ENCODE measurements around the gene FAM193A.
A peak's percentile ranks its signal among the peaks of the same experiment; 100 is the strongest.
"Not testable (repeated sequence)": the region's sequence is repeated elsewhere in the genome, so short reads cannot be mapped to it uniquely, and the experiment has no call there.

The FAM193A gene

DNA sequence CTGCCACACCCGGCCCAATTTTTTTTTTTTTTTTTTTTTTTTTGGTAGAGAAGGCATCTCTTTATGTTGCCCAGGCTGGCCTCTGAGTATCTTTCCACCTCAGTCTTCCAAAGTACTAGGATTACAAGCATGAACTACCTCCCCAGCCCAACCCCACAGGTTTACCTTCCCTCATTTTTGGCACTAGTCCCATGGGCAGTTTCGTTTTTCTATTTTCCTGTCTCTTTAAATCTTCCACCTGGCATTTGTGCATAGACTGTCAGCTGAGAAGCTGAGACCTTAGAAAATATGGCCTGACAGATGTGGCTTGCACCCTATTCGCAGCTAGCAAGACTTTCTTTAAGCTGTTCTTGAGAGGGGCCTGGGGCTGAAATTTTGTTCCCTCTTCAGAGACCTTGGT lies 191.8 kb downstream of the FAM193A start:
- DNase-seq (ENCODE audit: low read depth) = no peak

DNA sequence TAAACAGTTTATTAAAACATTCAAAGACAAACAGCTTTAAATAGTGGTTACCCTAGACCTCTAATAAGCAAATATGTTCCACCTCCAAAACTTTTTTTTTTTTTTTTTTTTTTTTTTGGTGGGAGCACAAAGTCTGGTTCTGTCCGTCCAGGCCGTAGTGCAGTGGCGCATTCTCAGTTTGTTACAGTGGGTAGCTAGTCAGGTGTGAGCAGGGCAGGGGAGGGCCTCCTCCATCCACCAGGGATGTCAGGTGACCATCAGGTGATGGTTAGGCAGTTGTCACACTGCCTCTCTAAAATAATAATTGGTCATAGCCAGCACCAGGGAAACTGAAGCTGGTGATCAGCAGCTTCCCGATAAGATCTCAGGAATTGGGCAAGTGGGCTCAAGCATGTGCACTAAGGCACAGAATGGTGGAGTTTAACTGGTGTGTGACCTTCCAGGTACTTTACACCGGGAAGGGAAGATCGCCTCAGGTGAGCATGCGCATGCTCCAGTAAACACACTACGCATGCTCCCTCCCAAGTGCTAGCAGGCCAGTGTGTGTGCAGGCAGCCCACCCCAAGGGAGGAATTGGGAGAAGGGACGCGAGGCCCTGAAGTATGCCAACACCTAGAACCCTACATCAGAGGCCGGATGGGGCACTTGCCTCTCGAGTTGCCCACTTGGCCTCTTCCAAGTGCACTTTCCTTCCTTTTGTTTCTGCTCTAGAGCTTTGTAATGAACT lies 192.5 kb downstream of the FAM193A start:
- no peak for DNase-seq (ENCODE audit: low read depth)

DNA sequence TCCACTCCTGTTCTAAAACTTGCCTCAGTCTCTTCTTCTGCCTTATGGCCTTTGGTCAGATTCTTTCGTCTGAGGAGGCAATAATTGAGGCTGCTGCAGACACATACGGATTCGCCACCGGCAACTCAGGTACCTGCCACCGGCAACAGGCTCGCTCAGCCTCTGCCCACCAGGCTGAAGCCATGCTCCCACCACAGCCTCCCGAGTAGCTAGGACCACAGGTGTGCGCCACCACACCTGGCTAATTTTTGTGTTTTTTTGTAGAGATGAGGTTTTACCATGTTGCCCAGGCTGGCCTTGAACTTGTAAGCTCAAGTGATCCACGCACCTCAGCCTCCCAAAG lies 193.1 kb downstream of the FAM193A start:
- DNase-seq (ENCODE audit: low read depth) = no peak

DNA sequence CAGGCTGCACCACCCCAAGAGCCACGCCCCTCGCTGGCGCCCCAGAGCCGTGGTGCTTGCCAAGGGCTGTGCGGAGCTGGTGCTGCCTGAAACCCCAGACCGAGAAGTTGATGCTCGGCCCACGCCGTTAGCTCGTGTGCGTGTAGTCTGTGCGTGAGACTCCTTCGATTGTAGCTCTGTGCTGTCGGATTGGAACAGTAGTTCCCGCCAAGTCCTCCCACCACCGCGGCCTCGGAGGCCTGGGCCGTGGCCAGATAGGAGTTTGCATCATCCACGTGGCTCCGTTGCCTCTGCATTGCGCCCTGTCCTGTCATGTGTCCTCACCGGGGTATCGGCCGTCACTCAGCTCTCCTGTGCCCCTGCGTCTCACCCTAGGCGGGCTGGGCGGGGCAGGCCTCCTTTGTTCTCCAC lies 195.5 kb downstream of the FAM193A start:
- DNase-seq (ENCODE audit: low read depth) = no peak

DNA sequence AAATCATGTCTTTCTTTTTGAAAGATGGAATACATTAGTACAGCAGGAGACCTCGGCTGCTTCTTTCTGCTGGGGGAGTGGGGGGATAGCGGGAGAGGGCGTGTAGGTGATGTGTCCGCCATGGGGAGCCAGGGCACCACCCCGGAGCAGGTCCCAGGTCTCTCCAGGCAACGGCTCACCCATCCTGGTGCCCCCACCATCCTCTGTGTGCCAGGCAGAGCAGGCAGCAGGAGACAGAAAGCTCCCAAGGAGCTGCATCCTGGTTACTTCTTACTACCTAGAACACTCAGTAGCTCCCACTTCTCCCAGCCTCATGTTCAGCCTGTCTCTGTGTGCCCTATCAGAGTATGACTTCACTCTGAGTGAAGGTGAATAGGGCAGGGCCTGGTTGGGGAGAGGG lies 196.1 kb downstream of the FAM193A start:
- no peak for DNase-seq (ENCODE audit: low read depth)

DNA sequence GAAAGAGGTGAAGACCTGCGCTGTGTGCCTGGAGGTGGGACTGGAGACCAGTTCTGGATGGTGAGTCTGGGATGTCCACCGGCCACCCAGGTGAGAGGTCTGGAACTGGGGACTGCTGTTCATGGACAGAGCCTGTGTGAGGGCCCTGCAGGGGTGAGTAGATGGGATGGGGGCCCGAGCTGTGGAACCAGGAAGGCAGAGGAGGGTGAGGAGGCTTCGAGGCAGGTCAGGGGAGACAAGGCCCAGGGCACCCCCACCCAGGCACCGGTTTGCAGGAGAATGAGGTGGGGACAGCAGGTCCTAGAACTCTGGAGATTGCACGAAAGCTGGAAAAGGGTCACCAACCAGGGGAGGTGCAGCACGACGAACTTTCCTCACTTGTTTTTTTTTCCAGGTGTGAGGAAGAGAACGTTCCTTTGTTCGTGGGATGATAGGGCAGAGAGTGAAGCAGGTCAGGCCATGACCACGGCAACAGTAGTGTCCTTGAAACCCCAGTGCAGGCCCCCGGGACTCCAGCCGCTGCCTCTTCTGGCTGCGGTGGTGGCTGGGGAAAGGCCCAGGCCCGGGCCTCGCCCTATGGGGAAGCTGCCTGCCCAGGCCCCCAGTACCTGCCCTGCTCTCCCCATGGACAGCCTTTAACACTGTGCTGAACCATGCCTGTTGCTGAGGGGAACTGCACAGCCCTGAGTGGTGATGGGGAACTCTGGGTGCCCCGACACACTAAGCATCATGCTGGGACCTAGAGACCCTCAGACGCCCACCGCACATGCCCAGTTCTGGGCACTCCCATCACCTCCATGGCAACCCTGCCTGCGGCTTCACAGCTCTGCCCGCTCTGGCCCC lies 196.8 kb downstream of the FAM193A start:
- DNase-seq (ENCODE audit: low read depth) = no peak

DNA sequence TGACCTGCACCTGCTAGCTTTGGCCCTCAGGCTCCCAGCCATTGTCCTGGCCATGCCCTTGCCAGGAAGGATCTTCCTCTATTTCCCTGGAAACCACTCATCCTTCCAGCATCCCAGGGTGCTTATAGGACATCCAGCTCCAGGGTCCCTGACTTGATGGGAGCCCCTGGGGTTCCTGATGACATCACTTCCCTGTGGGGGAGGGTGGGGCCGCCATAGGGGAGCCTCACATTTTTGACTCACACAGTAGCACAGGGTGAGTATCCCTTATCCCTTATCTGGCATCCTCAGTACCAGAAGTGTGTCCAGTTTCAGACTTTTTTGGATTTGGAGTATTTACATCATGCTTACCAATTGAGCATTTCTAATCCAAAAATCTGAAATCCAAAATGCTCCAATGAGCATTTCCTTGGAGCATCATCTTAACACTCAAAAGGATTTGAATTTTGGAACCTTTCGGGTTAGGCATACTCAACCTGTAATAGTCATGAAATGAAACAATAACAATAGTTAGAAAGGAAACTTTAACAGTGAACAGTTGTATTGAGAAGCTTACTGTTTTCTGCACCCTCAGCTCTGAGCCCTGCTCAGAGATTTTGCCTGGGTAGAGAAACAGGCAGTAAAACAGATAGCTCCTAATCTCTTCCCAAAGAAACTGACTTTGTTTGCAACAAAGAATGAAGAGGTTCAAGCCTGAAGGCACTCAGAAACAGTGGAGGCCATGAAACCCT lies 197.6 kb downstream of the FAM193A start:
- DNase-seq (ENCODE audit: low read depth) = no peak

DNA sequence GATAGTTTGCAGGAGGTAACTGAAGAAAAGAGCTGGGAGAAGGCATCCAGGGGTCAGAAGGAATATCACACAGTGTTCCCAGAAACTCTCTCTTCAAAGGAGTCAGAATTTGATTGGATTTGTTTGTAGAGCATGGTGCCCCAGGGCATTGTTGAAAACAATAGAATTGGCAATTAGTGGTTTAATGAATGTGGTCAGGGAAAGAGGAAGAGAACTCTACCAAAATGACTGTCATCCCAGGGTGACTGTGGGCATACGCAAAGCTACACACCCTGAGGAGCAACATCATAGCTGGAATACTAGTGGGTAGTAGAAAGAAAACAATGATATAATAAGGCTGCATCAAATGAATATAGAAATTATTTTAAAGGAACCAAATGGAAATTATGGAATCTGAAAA lies 198.2 kb downstream of the FAM193A start:
- DNase-seq (ENCODE audit: low read depth) = no peak

DNA sequence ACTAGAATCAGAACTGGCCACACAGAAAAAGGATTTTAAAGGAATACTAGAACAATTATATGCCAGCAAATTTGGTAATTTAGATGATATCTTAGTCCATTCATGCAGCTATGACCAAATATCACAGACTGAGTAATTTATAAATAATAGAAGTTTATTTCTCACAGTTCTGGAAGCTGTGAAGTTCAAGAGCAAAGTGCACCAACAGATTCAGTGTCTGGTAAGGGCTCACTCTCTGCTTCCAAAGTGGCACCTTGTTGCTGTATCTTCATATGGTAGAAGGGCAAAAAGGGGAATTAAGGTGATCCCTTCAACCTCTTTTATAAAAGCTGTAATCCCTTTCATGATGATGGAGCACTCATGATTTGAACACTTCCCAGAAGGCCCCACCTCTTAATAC lies 199.4 kb downstream of the FAM193A start:
- no peak for DNase-seq (ENCODE audit: low read depth)

DNA sequence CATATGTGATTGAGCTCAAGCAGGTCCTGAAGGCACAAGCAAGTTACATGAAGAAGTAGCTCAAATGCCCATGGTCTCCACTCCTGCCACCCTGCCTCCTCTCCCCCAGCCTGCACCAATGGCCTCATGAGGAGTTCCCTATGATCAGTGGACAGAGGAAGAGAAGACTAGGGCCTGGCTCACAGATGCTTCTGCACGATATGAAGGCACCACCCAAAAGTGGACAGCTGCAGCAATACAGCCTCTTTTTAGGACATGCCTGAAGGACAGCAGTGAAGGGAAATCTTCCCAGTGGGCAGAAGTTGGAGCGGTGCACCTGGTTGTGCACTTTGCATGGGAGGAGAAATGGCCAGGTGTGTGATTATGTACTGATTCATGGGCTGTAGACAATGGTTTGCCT lies 201.8 kb downstream of the FAM193A start:
- DNase-seq (ENCODE audit: low read depth) = not testable (repeated sequence)

DNA sequence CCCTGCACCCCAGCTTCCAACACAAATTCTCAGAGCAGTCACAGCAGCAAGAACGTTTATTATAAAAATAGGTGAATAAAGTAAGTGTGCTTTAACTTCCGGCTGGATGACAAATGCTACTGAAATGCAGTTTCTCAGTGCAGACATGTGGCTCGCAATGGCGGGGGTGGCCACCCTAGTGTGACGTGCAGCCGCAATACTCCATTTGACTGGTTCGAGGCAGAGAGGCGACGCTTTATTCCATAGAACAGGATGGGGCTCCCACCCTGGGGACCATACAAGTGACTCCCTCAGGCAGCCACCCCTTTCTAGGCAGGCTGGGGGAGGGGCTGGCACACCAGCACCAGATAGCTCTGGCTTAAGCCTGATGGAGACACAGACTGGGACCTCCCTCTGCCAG lies 205.2 kb downstream of the FAM193A start:
- no peak for DNase-seq (ENCODE audit: low read depth)

DNA sequence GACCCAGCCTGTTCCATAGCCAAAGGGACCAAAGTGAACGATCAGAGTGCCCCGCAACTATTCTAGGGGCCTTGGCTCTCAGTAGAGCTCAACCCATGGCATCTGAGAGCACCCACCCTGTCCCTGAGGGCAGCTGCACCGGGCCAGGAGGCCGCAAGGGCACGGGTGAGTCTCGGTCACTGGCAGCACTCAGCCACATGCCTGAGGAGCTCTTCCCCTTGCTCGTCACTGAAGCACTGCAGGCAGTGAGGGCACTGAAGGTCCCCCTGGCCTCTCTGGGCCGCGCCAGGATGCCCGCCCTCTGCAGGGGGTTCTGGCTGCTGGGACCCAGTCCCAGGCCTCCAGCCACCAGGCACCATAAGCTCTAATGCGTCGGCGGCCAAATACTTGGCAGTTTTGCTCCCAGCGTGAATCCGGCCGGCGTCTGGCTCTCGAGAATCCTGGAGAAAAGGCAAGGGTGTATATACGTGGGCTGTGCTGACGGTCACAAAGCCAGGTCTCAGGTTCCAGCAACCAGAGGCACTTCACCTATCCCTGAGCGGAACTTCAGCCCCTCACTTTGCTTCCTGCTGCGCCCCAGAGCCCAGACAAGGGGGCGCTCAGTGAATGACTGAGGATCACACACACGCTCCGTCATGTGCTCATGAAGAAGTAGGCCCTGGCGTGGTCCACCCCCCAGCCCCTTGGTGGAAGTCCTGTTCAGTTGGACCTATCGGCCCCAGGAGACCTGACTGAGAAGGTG lies 205.8 kb downstream of the FAM193A start:
- no peak for DNase-seq (ENCODE audit: low read depth)

DNA sequence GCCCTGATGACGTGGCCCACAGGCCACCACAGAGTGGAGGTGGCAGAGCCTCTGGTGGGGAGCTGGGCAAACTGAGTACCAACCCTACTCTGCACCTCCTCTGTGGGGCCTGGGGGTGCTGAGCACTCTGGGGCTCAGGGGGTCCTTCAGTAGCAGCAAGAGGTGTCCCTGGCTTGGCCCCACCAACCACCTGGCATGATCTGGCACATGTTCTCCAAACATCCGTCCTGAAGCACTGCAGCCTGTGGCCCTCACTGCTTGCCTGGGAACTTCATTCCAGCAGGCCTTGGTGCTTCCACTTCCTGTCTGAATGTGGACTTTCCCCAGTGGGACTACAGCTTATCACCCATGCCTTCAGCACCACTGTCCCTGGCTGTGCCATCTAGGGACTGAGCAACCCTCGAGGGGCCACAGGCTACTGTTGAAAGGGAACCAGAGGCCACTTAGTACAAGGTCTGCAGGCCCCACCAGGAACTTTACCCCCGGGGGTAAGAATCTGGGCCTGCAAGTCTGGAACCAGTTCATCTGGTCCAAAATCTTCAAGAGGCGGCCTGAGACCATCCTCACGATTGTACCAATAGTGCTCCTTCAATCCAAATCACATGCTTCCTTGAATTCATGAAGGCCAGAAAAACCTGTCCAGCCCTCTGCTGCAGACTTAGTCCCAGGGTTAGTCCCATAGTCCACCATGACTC lies 206.5 kb downstream of the FAM193A start:
- no peak for DNase-seq (ENCODE audit: low read depth)

DNA sequence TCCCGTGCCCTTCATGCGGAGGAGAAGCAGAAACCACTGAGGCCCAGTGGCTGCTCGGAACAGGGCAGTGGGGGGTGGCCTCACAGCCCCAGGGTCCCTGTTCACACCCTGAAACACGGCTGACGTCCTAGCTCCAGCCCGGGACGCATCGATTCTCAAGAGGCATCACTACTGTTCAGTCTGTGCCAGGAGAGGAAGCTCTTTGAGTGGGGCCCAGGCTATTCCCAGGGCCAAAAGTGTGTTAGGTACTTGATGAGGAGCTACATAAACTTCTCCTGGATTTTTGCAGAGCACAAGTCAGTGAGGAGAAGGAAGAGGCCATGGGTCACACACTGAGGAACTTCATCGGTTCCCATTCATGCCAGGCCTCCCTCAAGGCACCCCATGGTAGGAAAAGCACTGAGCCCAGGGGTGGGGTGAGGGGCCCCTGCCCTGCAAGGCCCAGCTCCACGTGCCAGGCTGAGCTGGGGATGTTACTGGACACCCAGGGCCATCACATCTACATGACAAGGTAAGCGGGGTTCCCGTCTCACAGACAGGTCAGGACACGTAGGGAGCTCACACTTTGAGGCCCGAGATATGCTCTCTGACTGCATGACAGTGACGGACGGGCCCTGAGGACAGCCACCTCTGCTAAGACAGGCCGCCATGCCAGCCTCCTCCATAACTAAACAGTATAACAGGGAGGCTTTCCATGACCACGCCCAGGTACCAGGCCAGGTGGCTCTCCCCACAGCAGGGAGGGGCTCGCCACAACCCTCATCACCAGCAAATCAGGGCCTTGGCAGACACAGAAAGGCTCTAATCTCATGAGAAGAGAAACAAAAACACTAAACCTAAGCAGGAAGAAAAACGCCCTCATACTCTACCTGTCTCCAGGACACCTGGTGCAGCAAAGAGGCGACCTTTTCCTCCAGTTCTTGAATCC lies 207.3 kb downstream of the FAM193A start:
- DNase-seq (ENCODE audit: low read depth) = no peak

DNA sequence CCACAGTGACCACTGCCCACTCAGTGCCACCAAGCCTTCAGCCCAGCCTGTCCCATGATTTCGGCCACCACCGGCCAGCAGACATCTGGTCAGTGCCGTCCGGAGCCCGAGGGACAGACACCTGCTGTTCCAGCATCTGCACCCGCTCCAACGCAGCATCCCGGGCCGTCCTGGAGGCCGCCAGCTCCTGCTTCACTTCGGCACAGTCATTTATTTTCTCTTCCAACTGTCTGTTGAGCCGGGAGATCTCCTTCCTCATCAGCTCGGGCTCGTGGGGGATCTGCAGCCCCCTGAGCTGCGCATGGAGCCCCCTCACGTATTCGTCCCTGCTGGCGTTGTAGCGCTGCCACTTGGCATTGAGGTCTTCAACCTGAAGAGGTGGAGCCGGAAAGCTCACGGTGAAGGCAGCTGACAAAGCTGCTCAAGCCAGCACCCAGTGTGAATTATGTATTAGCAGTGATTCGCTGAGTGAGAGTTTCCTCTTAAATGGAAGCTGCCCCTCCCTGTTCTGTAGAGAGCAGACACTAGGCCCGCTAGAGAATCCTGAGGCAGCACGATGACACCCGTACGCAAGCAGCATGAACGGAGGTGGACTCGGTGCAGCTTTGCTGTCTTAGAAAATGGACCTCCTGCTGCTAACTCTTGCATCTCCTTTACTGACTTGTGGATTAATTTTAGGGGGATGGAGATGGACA lies 208.3 kb downstream of the FAM193A start:
- DNase-seq (ENCODE audit: low read depth) = no peak

DNA sequence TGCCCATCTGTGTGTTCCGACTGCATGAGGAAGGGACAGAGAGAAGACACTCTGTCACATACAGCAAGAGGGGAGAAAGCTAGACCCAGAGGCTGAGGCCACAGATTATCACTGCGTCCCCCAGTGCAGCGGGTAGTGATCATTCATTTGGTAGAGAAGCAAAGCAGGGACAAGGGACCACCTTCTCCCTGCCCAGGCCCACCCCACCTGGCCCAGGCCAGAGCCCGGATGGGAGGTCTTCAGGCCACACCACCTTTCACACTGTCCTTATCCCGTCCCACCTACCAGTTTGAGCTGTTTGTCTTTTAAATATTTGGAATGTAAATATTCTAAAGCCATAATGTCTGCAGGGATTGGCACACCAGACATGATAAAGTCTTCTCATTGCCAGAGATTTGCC lies 209.1 kb downstream of the FAM193A start:
- DNase-seq (ENCODE audit: low read depth) = no peak

DNA sequence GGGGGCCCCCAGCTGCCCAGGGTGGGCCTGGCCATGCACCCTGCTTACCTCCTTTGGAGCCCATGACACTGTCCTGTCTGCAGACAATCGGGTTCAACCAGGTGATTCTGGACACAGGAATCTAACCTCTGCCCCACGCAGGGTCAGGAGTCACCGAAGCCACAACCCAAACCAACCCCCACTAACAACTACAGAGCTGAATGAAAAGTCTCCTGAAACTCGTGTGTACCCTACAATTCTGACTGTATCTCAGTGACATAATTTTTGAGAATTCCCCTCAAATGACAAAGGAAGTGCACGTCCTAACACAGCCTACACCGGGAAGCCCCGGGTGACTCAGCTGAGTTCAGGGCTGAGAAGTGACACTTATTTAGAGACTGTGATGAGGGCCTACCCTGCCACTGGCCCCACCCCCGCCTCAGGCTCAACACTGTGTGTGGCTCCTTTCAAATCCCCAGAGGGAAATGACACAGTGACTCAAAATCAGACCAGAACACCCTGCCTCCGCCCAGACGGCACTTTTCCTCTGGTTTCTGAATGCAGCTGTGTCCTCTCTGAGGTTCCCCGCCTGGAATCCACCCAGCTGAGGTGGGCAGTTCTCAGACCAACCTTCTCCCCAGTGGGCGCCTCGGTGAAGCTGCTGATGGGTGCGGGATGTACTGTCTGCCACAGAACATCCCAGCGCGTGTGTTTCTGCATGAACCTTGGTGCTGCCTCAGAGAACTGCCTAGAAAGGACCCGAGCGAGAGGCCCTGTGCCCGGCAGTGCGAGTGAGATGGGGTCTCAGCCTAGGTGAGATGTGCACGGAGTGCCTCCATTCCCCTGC lies 209.7 kb downstream of the FAM193A start:
- DNase-seq (ENCODE audit: low read depth) = peak; percentile 30

DNA sequence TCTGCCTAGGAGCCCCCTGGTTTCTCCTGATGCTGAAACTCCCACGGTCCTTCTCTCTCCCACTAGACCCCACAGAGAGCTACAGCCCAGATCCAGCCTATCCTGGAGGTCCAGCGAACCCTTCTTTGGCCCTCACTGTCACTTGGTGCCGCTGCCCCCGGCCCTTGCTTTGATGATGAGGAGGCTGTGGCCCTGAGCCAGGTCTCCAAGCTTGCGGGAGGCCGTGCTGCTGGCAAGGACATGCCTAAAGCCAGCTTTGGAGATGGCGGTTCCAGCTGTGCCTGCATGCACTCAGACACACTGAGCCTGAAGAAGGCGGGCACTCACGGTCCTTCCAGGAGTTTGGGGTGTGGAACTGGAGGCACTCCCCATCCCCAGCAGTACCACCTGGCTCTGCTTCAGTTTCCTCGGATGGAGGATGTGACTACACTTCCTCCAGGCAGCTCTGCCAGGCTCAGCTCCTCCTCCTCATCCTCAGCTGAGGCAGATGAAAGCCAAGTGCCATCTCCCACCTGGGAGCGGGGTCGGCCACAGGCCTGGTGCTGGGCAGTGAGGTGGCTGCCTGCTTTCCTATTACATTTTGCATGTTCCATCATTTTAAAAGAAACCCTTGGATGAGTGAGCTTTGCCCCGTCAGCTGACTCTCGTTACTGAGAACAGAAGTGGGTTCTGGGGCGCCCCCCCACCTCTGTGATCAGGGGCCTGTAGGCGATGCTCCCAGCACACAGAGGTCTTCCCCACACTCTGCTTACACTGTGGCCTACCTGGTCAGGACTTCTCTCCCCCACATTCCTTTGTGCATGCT lies 210.6 kb downstream of the FAM193A start:
- no peak for DNase-seq (ENCODE audit: low read depth)

Measured in GM04504 (cell line).